Common myeloid progenitor, CD34-positive (primary cell): ENCODE results near the gene ENPP7.

Experiments
- CTCF ChIA-PET: fragments of 350-600 bp; sonication (Branson Sonifier 250); formaldehyde crosslinking; loops from one replicate; lab custom pipeline; 2021; ENCODE audit warnings: antibody characterized with exemption; lab: Charles Lee
- POLR2A ChIA-PET: fragments of 350-600 bp; sonication (Branson Sonifier 250); formaldehyde crosslinking; loops from one replicate; lab custom pipeline; 2021; ENCODE audit warnings: antibody characterized with exemption; lab: Charles Lee
- DNase-seq, 3 donors: peaks; one replicate each; pipeline versions ENCODE4 v3.0.0 to v3.0.0-alpha.2; 2013
- H3K27ac ChIP-seq, 2 experiments: 1 replicate in 1 of 2; 2 replicates in 1 of 2; pipeline ENCODE4 v1.7.0; 2013; ENCODE audit warnings: inconsistent platforms in 2 of 2, low read length in 2 of 2, mild to moderate bottlenecking in 2 of 2, low read depth in 1 of 2, moderate library complexity in 1 of 2; ENCODE audit not compliant: severe bottlenecking in 2 of 2, insufficient read depth in 1 of 2, poor library complexity in 1 of 2
- H3K27me3 ChIP-seq, 5 experiments: replicated peaks in 2 of 5; 1 replicate in 3 of 5; 2 replicates in 2 of 5; pipeline versions ENCODE4 v1.6.1 to v1.7.0; 2013; ENCODE audit warnings: low read length in 4 of 5, mild to moderate bottlenecking in 2 of 5, moderate library complexity in 2 of 5, inconsistent platforms in 1 of 5; ENCODE audit not compliant: insufficient read depth in 5 of 5, control insufficient read depth in 4 of 5
- H3K36me3 ChIP-seq, 4 experiments: 1 replicate in 2 of 4; 2 replicates in 2 of 4; pipeline versions ENCODE4 v1.6.1 to v1.7.0; 2013; ENCODE audit warnings: low read length in 3 of 4, control low read depth in 1 of 4, mild to moderate bottlenecking in 1 of 4; ENCODE audit not compliant: control insufficient read depth in 4 of 4, insufficient read depth in 4 of 4
- H3K4me1 ChIP-seq, 4 experiments: 1 replicate in 3 of 4; 2 replicates in 1 of 4; pipeline versions ENCODE4 v1.6.1 to v1.7.1; 2013; ENCODE audit warnings: low read length in 3 of 4, mild to moderate bottlenecking in 3 of 4, control low read depth in 1 of 4, inconsistent platforms in 1 of 4, moderate library complexity in 1 of 4; ENCODE audit not compliant: control insufficient read depth in 4 of 4, insufficient read depth in 4 of 4; ENCODE audit errors: control extremely low read depth in 1 of 4
- H3K4me3 ChIP-seq, 7 experiments: 1 replicate in 4 of 7; 2 replicates in 3 of 7; pipeline versions ENCODE4 v1.5.1 to v1.7.0; 2013; ENCODE audit warnings: mild to moderate bottlenecking in 7 of 7, low read length in 6 of 7, moderate library complexity in 6 of 7, inconsistent platforms in 2 of 7, low read depth in 2 of 7, control low read depth in 1 of 7; ENCODE audit not compliant: insufficient read depth in 4 of 7, control insufficient read depth in 1 of 7; ENCODE audit errors: extremely low read depth in 1 of 7
- H3K9me3 ChIP-seq, 5 experiments: 1 replicate in 4 of 5; 2 replicates in 1 of 5; pipeline versions ENCODE4 v1.6.1 to v1.7.1; 2013; ENCODE audit warnings: low read length in 4 of 5, mild to moderate bottlenecking in 2 of 5, inconsistent platforms in 1 of 5, low read depth in 1 of 5, moderate library complexity in 1 of 5; ENCODE audit not compliant: control insufficient read depth in 4 of 5, insufficient read depth in 2 of 5; ENCODE audit errors: control extremely low read depth in 1 of 5
- WGBS: methylation state at CpG from one replicate; pipeline ENCODE4 v1.1.5; 2013; ENCODE audit not compliant: insufficient coverage; 5-methylcytosine and 5-hydroxymethylcytosine counted together

ENPP7 gene

GRCh38 chr17:79791735-79792161 lies 61.0 kb downstream of the ENPP7 start:
- Histone ChIP-seq H3K27ac (no peak overlapping the region), H3K4me1 (peaks cover 0 to 47% (median 36%) of the 10 kb centered on the region in 4 experiments), H3K27me3 (peaks cover 0 to 58% (median 27%) of the 10 kb centered on the region in 5 experiments), H3K4me3 (no peak overlapping the region), H3K9me3 (no peaks in the 10 kb centered on the region), H3K36me3 (peaks cover 0 to 19% (median 12%) of the 10 kb centered on the region in 4 experiments)
- CTCF ChIA-PET = interaction anchor here (0.8 to 3.3 kb wide), 6 partner anchors 12 to 178 kb away, joined by 3 to 12 read pairs (median 4); partner anchors contain the start of gene CBX4
- DNase-seq = no peak
- POLR2A ChIA-PET = no interaction called here
- WGBS = 7% methylated on average over 11 of the region's 26 CpGs
